ENCODE data around the gene DTD1.

DNA sequence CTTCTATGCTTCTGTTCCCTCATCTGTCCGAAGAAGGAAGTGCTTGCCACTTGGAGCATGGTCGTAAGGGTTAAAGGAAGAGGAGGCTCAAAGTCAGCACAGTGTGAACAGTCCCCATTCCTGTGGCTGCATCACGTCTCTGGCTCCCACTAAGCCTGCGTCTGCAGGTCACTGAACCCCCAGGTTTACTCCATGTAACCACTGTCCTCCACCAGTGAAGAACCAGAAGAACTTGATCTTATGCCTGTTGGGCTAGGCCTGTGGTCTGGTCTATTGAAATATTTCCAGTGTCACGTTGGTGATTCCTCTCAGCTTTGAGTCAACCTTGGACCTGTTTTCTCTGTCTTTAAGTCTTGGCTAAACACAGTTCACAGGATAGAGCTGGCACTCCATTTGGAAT, 179.8 kb downstream of the DTD1 start:
- TF ChIP-seq, protein P1, sequence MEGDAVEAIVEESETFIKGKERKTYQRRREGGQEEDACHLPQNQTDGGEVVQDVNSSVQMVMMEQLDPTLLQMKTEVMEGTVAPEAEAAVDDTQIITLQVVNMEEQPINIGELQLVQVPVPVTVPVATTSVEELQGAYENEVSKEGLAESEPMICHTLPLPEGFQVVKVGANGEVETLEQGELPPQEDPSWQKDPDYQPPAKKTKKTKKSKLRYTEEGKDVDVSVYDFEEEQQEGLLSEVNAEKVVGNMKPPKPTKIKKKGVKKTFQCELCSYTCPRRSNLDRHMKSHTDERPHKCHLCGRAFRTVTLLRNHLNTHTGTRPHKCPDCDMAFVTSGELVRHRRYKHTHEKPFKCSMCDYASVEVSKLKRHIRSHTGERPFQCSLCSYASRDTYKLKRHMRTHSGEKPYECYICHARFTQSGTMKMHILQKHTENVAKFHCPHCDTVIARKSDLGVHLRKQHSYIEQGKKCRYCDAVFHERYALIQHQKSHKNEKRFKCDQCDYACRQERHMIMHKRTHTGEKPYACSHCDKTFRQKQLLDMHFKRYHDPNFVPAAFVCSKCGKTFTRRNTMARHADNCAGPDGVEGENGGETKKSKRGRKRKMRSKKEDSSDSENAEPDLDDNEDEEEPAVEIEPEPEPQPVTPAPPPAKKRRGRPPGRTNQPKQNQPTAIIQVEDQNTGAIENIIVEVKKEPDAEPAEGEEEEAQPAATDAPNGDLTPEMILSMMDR (conservative IDR thresholded peaks at IDR 0.05; ENCODE audit: low read length), result no peak
- TF ChIP-seq EZH2phosphoT487 (IDR thresholded peaks at IDR 0.05; ENCODE audit: borderline replicate concordance), result no peak

Measured in Loucy (cell line).